Thymus (tissue), 11 donors: ENCODE data around the gene USP35. TPM values are rescaled to one million over a fixed set of nuclear protein-coding genes. Genes with fewer than 3 reads are reported as not detected.

Source experiments
- DNase-seq, 9 donors: peaks; one replicate each; pipeline ENCODE4 v3.0.0-alpha.2; 2013; ENCODE audit warnings: low spot score in 9 of 9, low read depth in 6 of 9, missing footprints in 1 of 9
- H3K27ac ChIP-seq, 2 donors: one replicate each; pipeline ENCODE4 v1.5.1; 2013; ENCODE audit warnings: control low read depth in 1 of 2, low read depth in 1 of 2, low read length in 1 of 2, mild to moderate bottlenecking in 1 of 2, moderate library complexity in 1 of 2
- H3K27me3 ChIP-seq, 2 donors: one replicate each; pipeline ENCODE4 v1.5.1; 2013; ENCODE audit warnings: low read length in 1 of 2; ENCODE audit not compliant: control insufficient read depth in 2 of 2, insufficient read depth in 1 of 2
- H3K36me3 ChIP-seq, 2 donors: one replicate each; pipeline ENCODE4 v1.5.1; 2013; ENCODE audit warnings: low read length in 1 of 2, mild to moderate bottlenecking in 1 of 2, moderate library complexity in 1 of 2; ENCODE audit not compliant: control insufficient read depth in 2 of 2, insufficient read depth in 2 of 2
- H3K4me1 ChIP-seq, 2 donors: one replicate each; pipeline ENCODE4 v1.5.1; 2013; ENCODE audit warnings: low read length in 2 of 2; ENCODE audit not compliant: control insufficient read depth in 2 of 2, insufficient read depth in 2 of 2
- H3K4me3 ChIP-seq, 2 donors: one replicate each; pipeline ENCODE4 v1.5.1; 2013; ENCODE audit warnings: low read length in 2 of 2, control low read depth in 1 of 2, mild to moderate bottlenecking in 1 of 2
- H3K9me3 ChIP-seq, 2 donors: one replicate each; pipeline ENCODE4 v1.5.1; 2013; ENCODE audit warnings: low read length in 1 of 2, mild to moderate bottlenecking in 1 of 2; ENCODE audit not compliant: control insufficient read depth in 2 of 2, insufficient read depth in 1 of 2
- WGBS: extraction: QIAGEN DNeasy Blood & Tissue Kit; methylation state at CpG from one replicate; pipeline ENCODE4 v1.1.7; 2013; 5-methylcytosine and 5-hydroxymethylcytosine counted together
- polyA plus RNA-seq: library from polyadenylated mRNA; stranded (reverse); fragments of 200-250 nt; gene quantifications from one replicate; pipeline ENCODE4 v1.2.3, GENCODE V29; 2013
- total RNA-seq: library from RNA; stranded (reverse); fragments of 120-200 nt; gene quantifications from one replicate; pipeline ENCODE4 v1.2.4, GENCODE V29; 2013
- donor health status: healthy.

Gene USP35
- total and polyA plus RNA-seq, 2 donors, result 3.4 to 13.1 TPM

- Histone ChIP-seq H3K36me3 (no peaks in the 10 kb centered on the region), H3K27ac (no peak overlapping the region), H3K4me1 (peaks cover 3 to 19% of the 10 kb centered on the region in 2 donors), H3K27me3 (no peaks in the 10 kb centered on the region), H3K9me3 (no peaks in the 10 kb centered on the region), H3K4me3 (no peak overlapping the region)
- no peak for DNase-seq
- 96% methylated on average over 4 of the region's 4 CpGs for WGBS
These were observed 73.1 kb downstream of the USP35 start for GRCh38 chr11:78261828-78262227.

DNA sequence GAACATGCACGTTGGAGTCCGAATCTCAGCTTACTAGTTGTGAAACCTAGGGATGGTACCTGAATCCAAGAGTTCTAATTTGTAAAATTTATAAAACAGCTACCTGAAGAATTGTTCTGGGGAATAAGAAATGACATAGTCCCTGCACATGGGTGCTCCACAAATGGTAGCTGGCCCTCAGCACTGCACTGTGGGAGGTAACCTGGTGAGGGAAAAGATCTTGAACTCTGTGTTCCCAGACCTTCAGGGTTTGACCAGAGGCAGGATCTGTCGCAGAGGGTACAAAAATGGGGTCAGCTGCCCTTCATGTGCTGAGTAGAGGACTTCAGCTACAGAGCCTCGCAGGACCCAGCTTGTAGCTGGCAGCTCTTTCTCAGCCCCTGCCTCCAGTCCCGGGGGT, 73.5 kb downstream of the USP35 start:
- no peak overlapping the region for H3K4me3 ChIP-seq
- H3K27ac ChIP-seq, result no peak overlapping the region
- peaks cover 7 to 22% of the 10 kb centered on the region in 2 donors for H3K4me1 ChIP-seq
- no peaks in the 10 kb centered on the region for H3K9me3 ChIP-seq
- 98% methylated on average over 5 of the region's 5 CpGs for WGBS
- no peaks in the 10 kb centered on the region for H3K27me3 ChIP-seq
- no peaks in the 10 kb centered on the region for H3K36me3 ChIP-seq
- DNase-seq, result no peak

DNA sequence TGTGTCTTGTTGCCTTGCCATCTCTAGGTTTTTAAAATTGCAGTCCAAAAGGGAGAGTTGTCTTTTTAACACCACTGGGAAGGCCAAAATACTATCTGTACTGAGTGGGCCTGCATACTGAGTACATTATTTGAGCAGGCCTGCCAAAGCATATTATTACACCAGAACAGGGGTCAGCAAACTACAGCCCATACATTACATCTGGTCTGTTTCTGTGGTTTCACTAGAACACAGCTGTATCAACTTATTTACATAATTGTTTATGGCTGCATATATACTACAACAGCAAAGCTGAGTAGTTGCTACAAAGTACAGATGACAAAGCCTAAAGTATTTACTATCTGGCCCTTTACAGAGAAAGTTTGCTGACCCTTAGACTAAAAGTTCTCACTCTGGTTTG, 74.0 kb downstream of the USP35 start:
- no peak overlapping the region for H3K27ac ChIP-seq
- no peaks in the 10 kb centered on the region for H3K36me3 ChIP-seq

More for the DNA sequence above, 74.0 kb downstream of the USP35 start:
- Histone ChIP-seq H3K4me3 (no peak overlapping the region), H3K9me3 (no peaks in the 10 kb centered on the region), H3K4me1 (peaks cover 7 to 22% of the 10 kb centered on the region in 2 donors), H3K27me3 (no peaks in the 10 kb centered on the region)
- no peak for DNase-seq

Other genes starting within 250 kb of the USP35 start
- gene INTS4, start 194.3 kb upstream of the USP35 start, total RNA-seq, result 31.2 TPM
- 38.3 TPM for gene INTS4, start 194.3 kb upstream of the USP35 start, polyA plus RNA-seq
- gene KCTD14, start 165.6 kb upstream of the USP35 start, total RNA-seq, result 1.2 TPM
- gene KCTD14, start 165.6 kb upstream of the USP35 start, polyA plus RNA-seq, result 2.0 TPM
- not detected for gene THRSP, start 125.1 kb upstream of the USP35 start, total RNA-seq
- gene THRSP, start 125.1 kb upstream of the USP35 start, polyA plus RNA-seq, result 0.14 TPM
- gene NDUFC2, start 109.1 kb upstream of the USP35 start, total RNA-seq, result 167 TPM
- gene NDUFC2, start 109.1 kb upstream of the USP35 start, polyA plus RNA-seq, result 133 TPM
- 33.3 TPM for gene ALG8, start 49.3 kb upstream of the USP35 start, total RNA-seq
- 45.1 TPM for gene ALG8, start 49.3 kb upstream of the USP35 start, polyA plus RNA-seq
- 3.7 TPM for gene KCTD21, start 293 bp upstream of the USP35 start, total RNA-seq
- gene KCTD21, start 293 bp upstream of the USP35 start, polyA plus RNA-seq, result 5.6 TPM
- 12.6 TPM for gene GAB2, start 228.9 kb downstream of the USP35 start, total RNA-seq
- gene GAB2, start 228.9 kb downstream of the USP35 start, polyA plus RNA-seq, result 3.7 TPM